ENCODE data around the gene ALG1L2.
"Not testable (repeated sequence)": the region's sequence is repeated elsewhere in the genome, so short reads cannot be mapped to it uniquely, and the experiment has no call there.

ALG1L2 gene

GRCh38 chr3:130081351-130081881 lies at the start of gene ALG1L2:
Gene ALG1L2, plus strand, starts transcription at chr3:130081831. Its CDS starts 186 bp downstream, at chr3:130082017.
- DNase-seq = no peak

GRCh38 chr3:130037126-130037815 lies 44.4 kb upstream of the ALG1L2 start:
- DNase-seq = not testable (repeated sequence)

GRCh38 chr3:130042736-130043135 lies 38.9 kb upstream of the ALG1L2 start:
- not testable (repeated sequence) for DNase-seq

- DNase-seq = not testable (repeated sequence)
Measured at GRCh38 chr3:130043658-130044057, 38.0 kb upstream of the ALG1L2 start.

GRCh38 chr3:130044370-130044769 lies 37.3 kb upstream of the ALG1L2 start:
- no peak for DNase-seq

GRCh38 chr3:130048726-130049125 lies 32.9 kb upstream of the ALG1L2 start:
- DNase-seq = no peak

GRCh38 chr3:130052366-130052765 lies 29.3 kb upstream of the ALG1L2 start:
- not testable (repeated sequence) for DNase-seq

GRCh38 chr3:130052965-130053364 lies 28.7 kb upstream of the ALG1L2 start:
- not testable (repeated sequence) for DNase-seq

- DNase-seq = not testable (repeated sequence)
Measured at GRCh38 chr3:130057536-130058266, 23.9 kb upstream of the ALG1L2 start.

GRCh38 chr3:130058267-130058657 lies 23.4 kb upstream of the ALG1L2 start:
- not testable (repeated sequence) for DNase-seq

- not testable (repeated sequence) for DNase-seq
Measured at GRCh38 chr3:130058716-130059115, 22.9 kb upstream of the ALG1L2 start.

GRCh38 chr3:130059162-130059561 lies 22.5 kb upstream of the ALG1L2 start:
- not testable (repeated sequence) for DNase-seq

- no peak for DNase-seq
Measured at GRCh38 chr3:130073582-130073981, 8.0 kb upstream of the ALG1L2 start.

- no peak for DNase-seq
Measured at GRCh38 chr3:130077636-130078035, 4.0 kb upstream of the ALG1L2 start.

GRCh38 chr3:130083363-130084090 lies 1.9 kb downstream of the ALG1L2 start:
- DNase-seq = not testable (repeated sequence)

GRCh38 chr3:130084436-130084980 lies 2.9 kb downstream of the ALG1L2 start:
- no peak for DNase-seq

GRCh38 chr3:130085881-130086280 lies 4.2 kb downstream of the ALG1L2 start:
- DNase-seq = no peak

GRCh38 chr3:130086628-130087027 lies 5.0 kb downstream of the ALG1L2 start:
- DNase-seq = not testable (repeated sequence)

GRCh38 chr3:130088061-130088460 lies 6.4 kb downstream of the ALG1L2 start:
- DNase-seq = no peak

GRCh38 chr3:130090681-130091080 lies 9.1 kb downstream of the ALG1L2 start:
- DNase-seq = not testable (repeated sequence)

- no peak for DNase-seq
Measured at GRCh38 chr3:130091958-130092357, 10.3 kb downstream of the ALG1L2 start.

GRCh38 chr3:130093741-130094391 lies 12.2 kb downstream of the ALG1L2 start:
- no peak for DNase-seq

Measured in SHP77 treated with DMSO at 0.1 percent for 48 hours (cell line).